Activated CD4-positive, alpha-beta T cell treated with anti-CD3 and anti-CD28 coated beads for 36 hours (primary cell): ENCODE results near the gene C4A. TPM values are rescaled to one million over a fixed set of nuclear protein-coding genes. Genes with fewer than 3 reads are reported as not detected.
"Not testable (repeated sequence)": the region's sequence is repeated elsewhere in the genome, so short reads cannot be mapped to it uniquely, and the experiment has no call there.

ENCODE experiments used
- ATAC-seq: fragments of 200-7000 bp; cut with Tn5 transposase; one replicate; pipeline ENCODE4 v1.10.0; 2021; ENCODE audit warnings: mild to moderate bottlenecking, moderate library complexity
- CTCF ChIA-PET: fragments of 350-600 bp; sonication (Branson Sonifier 250); formaldehyde crosslinking; loops from one replicate; lab custom pipeline; 2021; ENCODE audit warnings: antibody characterized with exemption; lab: Charles Lee
- POLR2A ChIA-PET: fragments of 350-600 bp; sonication (Branson Sonifier 250); formaldehyde crosslinking; loops from one replicate; lab custom pipeline; 2021; ENCODE audit warnings: antibody characterized with exemption, inconsistent platforms; lab: Charles Lee
- DNase-seq: peaks from one replicate; pipeline ENCODE4 v3.0.0-alpha.2; 2020
- H3K27ac Mint-ChIP-seq: one replicate; pipeline ENCODE4 v1.8.0; 2021; ENCODE audit warnings: mixed read lengths
- H3K27me3 Mint-ChIP-seq: one replicate; pipeline ENCODE4 v1.8.0; 2021; ENCODE audit warnings: mixed read lengths
- H3K36me3 Mint-ChIP-seq: one replicate; pipeline ENCODE4 v1.8.0; 2021; ENCODE audit warnings: low read depth, mixed read lengths
- H3K4me1 Mint-ChIP-seq: one replicate; pipeline ENCODE4 v1.8.0; 2021; ENCODE audit warnings: mixed read lengths
- H3K4me3 Mint-ChIP-seq: one replicate; pipeline ENCODE4 v1.8.0; 2021; ENCODE audit warnings: mild to moderate bottlenecking, moderate library complexity, mixed read lengths
- H3K9me3 Mint-ChIP-seq: one replicate; pipeline ENCODE4 v1.8.0; 2021; ENCODE audit warnings: low read depth, mixed read lengths
- intact Hi-C, 2 experiments: fragments of 100-400 bp; cut with DNase I in 1 of 2; cut with micrococcal nuclease in 1 of 2; formaldehyde crosslinking; loops; one replicate each; pipeline versions ENCODE4 v1.14.2 to v1.15.1; 2022 to 2024; cut with DNase I, micrococcal nuclease
- total RNA-seq, 2 experiments: library from RNA; stranded (reverse); gene quantifications; one replicate each; pipeline ENCODE4 v1.2.3, GENCODE V29; 2021

Gene C4A
- total RNA-seq, 2 experiments from 2014 or later: 3.4 to 3.9 TPM

GRCh38 chr6:32043589-32044380 is 61.9 kb downstream of the C4A start:
- H3K9me3 Mint-ChIP-seq, H3K36me3 Mint-ChIP-seq, H3K27ac Mint-ChIP-seq, DNase-seq, ATAC-seq, H3K27me3 Mint-ChIP-seq, POLR2A ChIA-PET, H3K4me1 Mint-ChIP-seq, CTCF ChIA-PET, H3K4me3 Mint-ChIP-seq: not testable (repeated sequence)
- intact Hi-C loops: loop anchor here in 1 of 2 experiments (10.0 kb wide), 1 partner anchor 111 kb away; the partner anchor contains the start of genes PPT2 and PRRT1

DNA sequence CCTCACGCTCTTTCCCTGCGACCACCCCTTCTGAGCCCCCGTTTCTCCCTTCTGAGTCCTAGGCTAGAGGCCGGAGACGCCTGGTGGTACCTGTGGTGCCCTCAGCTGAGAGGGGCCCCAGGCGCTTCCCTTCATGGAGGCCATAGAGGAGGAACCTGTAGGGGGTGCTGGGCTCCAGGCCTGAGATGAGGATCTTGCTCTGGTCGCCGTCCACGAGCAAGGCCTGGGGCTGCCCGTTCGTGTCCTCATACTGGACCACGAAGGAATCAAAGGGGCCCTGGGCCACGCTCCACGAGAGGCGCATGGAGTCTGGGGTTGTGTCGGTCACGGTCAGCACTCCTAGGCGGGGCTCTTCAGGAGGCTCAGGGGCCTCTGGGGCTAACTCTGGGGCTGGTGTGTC is 63.1 kb downstream of the C4A start:
- DNase-seq, H3K36me3 Mint-ChIP-seq, CTCF ChIA-PET, H3K4me3 Mint-ChIP-seq, H3K4me1 Mint-ChIP-seq, POLR2A ChIA-PET, H3K27ac Mint-ChIP-seq, H3K27me3 Mint-ChIP-seq, H3K9me3 Mint-ChIP-seq, ATAC-seq: not testable (repeated sequence)
- intact Hi-C loops: loop anchor here in 1 of 2 experiments (10.0 kb wide), 1 partner anchor 110 kb away; the partner anchor contains the start of genes PPT2 and PRRT1

GRCh38 chr6:32045811-32046449 is 64.1 kb downstream of the C4A start:
- H3K4me1 Mint-ChIP-seq: peaks cover 3% of the 10 kb centered on the region
- no peaks in the 10 kb centered on the region for H3K9me3 Mint-ChIP-seq
- ChIA-PET CTCF (interaction anchor here (0.8 kb wide), 1 partner anchor 44 kb away, joined by 3 read pairs; no protein-coding TSS in a partner anchor), POLR2A (no interaction called here)
- intact Hi-C loops: loop anchor here in 1 of 2 experiments (10.0 kb wide), 1 partner anchor 109 kb away; the partner anchor contains the start of genes PPT2 and PRRT1
- no peak for ATAC-seq
- no peak for DNase-seq
- H3K36me3 Mint-ChIP-seq: no peaks in the 10 kb centered on the region
- H3K27me3 Mint-ChIP-seq: no peaks in the 10 kb centered on the region
- no peak overlapping the region for H3K4me3 Mint-ChIP-seq
- no peak overlapping the region for H3K27ac Mint-ChIP-seq

DNA sequence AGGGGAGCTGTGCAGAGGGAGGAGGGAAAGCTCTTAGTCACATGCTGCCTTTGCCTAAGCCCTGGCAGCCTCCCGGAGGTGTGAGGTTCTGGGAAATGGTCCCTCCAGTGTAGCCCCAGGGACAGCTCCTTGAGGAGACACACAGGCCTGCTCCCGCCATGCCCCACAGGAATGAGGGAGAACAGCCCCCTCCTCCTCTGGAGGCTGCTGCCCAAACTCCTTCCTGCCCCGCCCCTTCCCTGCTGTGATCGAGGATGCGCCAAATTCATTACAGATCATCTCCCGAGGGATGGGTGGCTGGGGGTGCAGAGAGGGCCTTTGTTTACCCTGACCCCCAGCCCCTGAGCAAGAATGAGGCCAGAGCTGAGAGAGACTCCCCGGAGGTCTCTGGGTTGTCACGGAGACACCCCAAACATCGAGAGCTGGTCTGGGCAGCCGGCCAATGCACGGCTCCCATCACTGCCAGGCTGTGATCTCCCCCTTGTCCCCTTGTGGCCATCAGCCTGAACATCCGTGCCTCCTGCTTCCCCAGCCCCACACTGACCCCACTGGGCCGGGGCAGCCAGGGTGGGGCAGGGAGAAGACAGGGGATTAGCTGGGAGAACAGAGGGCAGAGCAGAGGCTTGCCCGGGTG is 64.7 kb downstream of the C4A start:
- CTCF ChIA-PET: interaction anchor here (0.8 kb wide), 1 partner anchor 43 kb away, joined by 3 read pairs; no protein-coding TSS in a partner anchor
- no peak overlapping the region for H3K27ac Mint-ChIP-seq
- no peak for DNase-seq
- POLR2A ChIA-PET: no interaction called here
- H3K4me1 Mint-ChIP-seq: peaks cover 3% of the 10 kb centered on the region
- no peak for ATAC-seq
- H3K27me3 Mint-ChIP-seq: no peaks in the 10 kb centered on the region
- intact Hi-C loops: loop anchor here in 1 of 2 experiments (10.0 kb wide), 1 partner anchor 108 kb away; the partner anchor contains the start of genes PPT2 and PRRT1
- H3K9me3 Mint-ChIP-seq: no peaks in the 10 kb centered on the region
- H3K4me3 Mint-ChIP-seq: no peak overlapping the region
- no peaks in the 10 kb centered on the region for H3K36me3 Mint-ChIP-seq

- CTCF ChIA-PET: interaction anchor here (0.6 to 1.1 kb wide), 4 partner anchors 12 to 82 kb away, joined by 3 to 6 read pairs (median 3); no protein-coding TSS in a partner anchor
- Mint-ChIP-seq H3K27me3 (no peaks in the 10 kb centered on the region), H3K36me3 (no peaks in the 10 kb centered on the region), H3K4me1 (peaks cover 3% of the 10 kb centered on the region), H3K9me3 (no peaks in the 10 kb centered on the region), H3K4me3 (no peak overlapping the region), H3K27ac (no peak overlapping the region)
- POLR2A ChIA-PET: no interaction called here
- ATAC-seq (no peak), DNase-seq (no peak)
- intact Hi-C loops: loop anchor here in 1 of 2 experiments (10.0 kb wide), 1 partner anchor 108 kb away; the partner anchor contains the start of genes PPT2 and PRRT1
These were observed 65.2 kb downstream of the C4A start for GRCh38 chr6:32047084-32047478.

GRCh38 chr6:32047539-32047854 is 65.6 kb downstream of the C4A start:
- Mint-ChIP-seq H3K4me1 (peaks cover 3% of the 10 kb centered on the region), H3K27me3 (no peaks in the 10 kb centered on the region), H3K4me3 (no peak overlapping the region), H3K27ac (no peak overlapping the region), H3K9me3 (no peaks in the 10 kb centered on the region), H3K36me3 (no peaks in the 10 kb centered on the region)
- intact Hi-C loops: loop anchor here in 1 of 2 experiments (10.0 kb wide), 1 partner anchor 107 kb away; the partner anchor contains the start of genes PPT2 and PRRT1
- CTCF ChIA-PET: interaction anchor here (0.6 to 1.2 kb wide), 9 partner anchors 10 to 817 kb away, joined by 3 to 6 read pairs (median 3); partner anchors contain the start of gene CYP21A2
- DNase-seq (no peak), ATAC-seq (no peak)
- POLR2A ChIA-PET: no interaction called here

DNA sequence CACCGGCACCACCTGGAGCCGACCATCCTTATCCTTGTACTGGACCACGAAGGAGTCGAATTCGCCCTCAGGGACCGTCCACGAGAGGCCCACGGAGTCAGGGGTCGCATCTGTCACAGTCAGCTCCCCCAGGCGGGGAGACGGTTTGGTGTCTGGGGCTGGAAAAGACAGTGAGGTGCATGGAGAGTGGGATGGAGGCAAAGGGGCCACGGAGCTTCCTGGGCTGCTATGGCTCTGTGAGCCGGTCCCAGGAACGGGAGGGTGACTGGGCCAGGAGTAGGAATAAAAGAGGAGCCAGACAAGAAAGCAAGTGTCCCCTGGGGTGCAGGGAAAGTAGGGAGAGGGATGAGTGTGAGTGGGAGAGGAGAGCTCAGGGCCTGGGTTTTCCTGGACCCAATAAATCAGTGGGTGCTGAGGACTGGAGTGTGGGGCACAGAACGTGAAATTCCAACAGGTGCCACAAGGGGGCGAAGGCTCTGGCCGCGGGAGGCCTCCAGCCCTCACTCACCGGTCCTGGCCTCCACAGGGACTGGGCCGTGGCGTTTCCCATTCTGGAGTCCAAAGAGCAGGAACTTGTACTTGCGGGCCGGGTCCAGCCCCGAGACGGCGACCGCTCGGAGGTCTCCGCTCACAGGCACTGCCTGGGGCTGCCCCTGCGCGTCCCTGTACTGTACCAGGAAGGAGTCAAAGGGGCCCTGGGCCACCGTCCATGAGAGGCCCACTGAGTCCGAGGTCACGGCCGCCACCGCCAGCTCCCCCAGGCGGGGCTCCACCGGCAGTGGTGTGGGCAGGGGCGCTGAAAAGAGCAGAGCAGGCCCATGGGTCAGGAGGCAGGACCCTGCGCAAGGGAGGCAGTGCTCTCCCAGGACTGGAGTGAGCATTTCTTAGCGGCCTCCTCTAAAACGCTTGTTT is 66.3 kb downstream of the C4A start:
- CTCF ChIA-PET: interaction anchor here (0.5 to 1.5 kb wide), 12 partner anchors 10 to 972 kb away, joined by 3 to 6 read pairs (median 3); partner anchors contain the start of genes CYP21A2, NELFE and SKIC2
- H3K27me3 Mint-ChIP-seq: no peaks in the 10 kb centered on the region
- H3K9me3 Mint-ChIP-seq: no peaks in the 10 kb centered on the region
- POLR2A ChIA-PET: no interaction called here
- H3K4me1 Mint-ChIP-seq: peaks cover 3% of the 10 kb centered on the region
- H3K27ac Mint-ChIP-seq: no peak overlapping the region
- H3K4me3 Mint-ChIP-seq: no peak overlapping the region
- ATAC-seq (peak; percentile 90), DNase-seq (peak; percentile 82)
- no peaks in the 10 kb centered on the region for H3K36me3 Mint-ChIP-seq
- intact Hi-C loops: loop anchor here in 1 of 2 experiments (10.0 kb wide), 1 partner anchor 107 kb away; the partner anchor contains the start of genes PPT2 and PRRT1

GRCh38 chr6:32049149-32049548 is 67.3 kb downstream of the C4A start:
- POLR2A ChIA-PET, H3K27ac Mint-ChIP-seq, H3K27me3 Mint-ChIP-seq, ATAC-seq, H3K4me3 Mint-ChIP-seq, H3K9me3 Mint-ChIP-seq, DNase-seq, H3K36me3 Mint-ChIP-seq, H3K4me1 Mint-ChIP-seq: not testable (repeated sequence)
- CTCF ChIA-PET: interaction anchor here (0.6 to 1.5 kb wide), 2 partner anchors 44 to 90 kb away, joined by 3 to 5 read pairs; partner anchors contain the start of genes NELFE and SKIC2
- intact Hi-C loops: loop anchor here in 1 of 2 experiments (10.0 kb wide), 1 partner anchor 106 kb away; the partner anchor contains the start of genes PPT2 and PRRT1

- POLR2A ChIA-PET, ATAC-seq, CTCF ChIA-PET: not testable (repeated sequence)
These were observed 67.9 kb downstream of the C4A start for GRCh38 chr6:32049736-32050135.

DNA sequence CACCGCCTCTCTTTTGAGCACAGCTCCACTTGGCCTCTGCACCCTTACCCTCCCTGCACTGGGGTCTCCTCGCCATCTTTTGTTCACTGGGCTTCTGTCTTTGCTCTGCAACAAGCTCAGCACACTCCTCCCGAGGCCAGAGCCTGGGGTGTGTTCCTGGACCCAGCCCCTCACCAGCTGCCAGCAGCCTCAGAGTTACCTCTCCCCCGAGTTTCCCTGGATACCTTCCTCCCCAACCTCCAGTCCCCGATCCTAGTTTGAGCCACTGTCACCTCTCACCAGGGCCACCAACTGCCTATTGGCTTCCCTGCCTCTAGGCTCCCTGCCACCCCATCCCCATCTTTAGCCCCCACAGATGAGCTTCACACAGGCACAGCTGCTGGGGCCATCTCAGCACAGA is 68.7 kb downstream of the C4A start:
- peaks cover 3% of the 10 kb centered on the region for H3K4me1 Mint-ChIP-seq
- intact Hi-C loops: no loop called here
- POLR2A ChIA-PET: no interaction called here
- no peak overlapping the region for H3K27ac Mint-ChIP-seq
- no peak overlapping the region for H3K4me3 Mint-ChIP-seq
- ATAC-seq (no peak), DNase-seq (no peak)
- H3K27me3 Mint-ChIP-seq: no peaks in the 10 kb centered on the region
- no peaks in the 10 kb centered on the region for H3K36me3 Mint-ChIP-seq
- CTCF ChIA-PET: no interaction called here
- H3K9me3 Mint-ChIP-seq: no peaks in the 10 kb centered on the region

More at GRCh38 chr6:32049736-32050135, 67.9 kb downstream of the C4A start:
- not testable (repeated sequence) for H3K9me3 Mint-ChIP-seq, DNase-seq, H3K27me3 Mint-ChIP-seq, H3K4me1 Mint-ChIP-seq, H3K4me3 Mint-ChIP-seq, H3K36me3 Mint-ChIP-seq, H3K27ac Mint-ChIP-seq
- intact Hi-C loops: loop anchor here in 1 of 2 experiments (10.0 kb wide), 1 partner anchor 105 kb away; the partner anchor contains the start of genes PPT2 and PRRT1
